GM19193 (cell line): ENCODE results near the gene TRRAP.

Experiments used
- POLR2A ChIP-seq: IDR thresholded peaks from 4 replicates; pipeline ENCODE4 v1.6.1; 2011; ENCODE audit not compliant: insufficient read depth, insufficient read length; ENCODE audit errors: extremely low read depth

TRRAP gene

DNA sequence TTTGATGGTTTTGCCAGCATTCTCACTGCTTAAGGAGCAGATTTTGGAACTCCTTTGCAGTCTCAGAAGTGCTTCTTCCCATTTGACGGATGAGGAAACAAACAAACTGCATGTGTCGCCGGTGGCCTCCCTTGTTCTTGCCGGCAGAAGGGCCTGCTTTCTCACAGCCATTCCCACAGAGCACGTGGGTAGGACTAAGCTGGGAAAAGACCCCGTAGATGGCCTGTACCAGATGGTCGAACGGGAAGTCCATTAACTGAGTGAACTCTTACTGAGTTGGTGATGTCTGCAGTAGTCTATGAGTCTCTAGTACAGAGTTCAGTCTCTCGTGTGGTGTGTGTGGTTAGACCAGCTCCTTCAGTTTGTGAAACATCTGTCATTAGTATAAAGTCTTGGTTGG is 131.9 kb downstream of the TRRAP start:
- TF ChIP-seq POLR2A, result no peak

DNA sequence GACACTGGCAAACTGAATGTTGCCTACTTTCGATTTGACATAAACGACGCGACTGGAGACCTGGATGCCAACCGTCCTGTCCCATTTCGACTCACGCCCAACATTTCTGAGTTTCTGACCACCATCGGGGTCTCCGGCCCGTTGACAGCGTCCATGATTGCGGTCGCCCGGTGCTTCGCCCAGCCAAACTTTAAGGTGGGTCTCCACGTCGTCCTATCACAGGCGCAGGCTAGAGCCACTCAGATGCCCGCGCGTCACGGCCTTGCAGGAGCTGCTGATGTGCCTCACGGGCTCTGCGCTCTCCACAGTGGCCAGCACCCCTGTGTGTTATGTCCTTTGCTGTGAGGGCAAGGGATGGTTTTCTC is 133.0 kb downstream of the TRRAP start:
- TF ChIP-seq POLR2A, result no peak

DNA sequence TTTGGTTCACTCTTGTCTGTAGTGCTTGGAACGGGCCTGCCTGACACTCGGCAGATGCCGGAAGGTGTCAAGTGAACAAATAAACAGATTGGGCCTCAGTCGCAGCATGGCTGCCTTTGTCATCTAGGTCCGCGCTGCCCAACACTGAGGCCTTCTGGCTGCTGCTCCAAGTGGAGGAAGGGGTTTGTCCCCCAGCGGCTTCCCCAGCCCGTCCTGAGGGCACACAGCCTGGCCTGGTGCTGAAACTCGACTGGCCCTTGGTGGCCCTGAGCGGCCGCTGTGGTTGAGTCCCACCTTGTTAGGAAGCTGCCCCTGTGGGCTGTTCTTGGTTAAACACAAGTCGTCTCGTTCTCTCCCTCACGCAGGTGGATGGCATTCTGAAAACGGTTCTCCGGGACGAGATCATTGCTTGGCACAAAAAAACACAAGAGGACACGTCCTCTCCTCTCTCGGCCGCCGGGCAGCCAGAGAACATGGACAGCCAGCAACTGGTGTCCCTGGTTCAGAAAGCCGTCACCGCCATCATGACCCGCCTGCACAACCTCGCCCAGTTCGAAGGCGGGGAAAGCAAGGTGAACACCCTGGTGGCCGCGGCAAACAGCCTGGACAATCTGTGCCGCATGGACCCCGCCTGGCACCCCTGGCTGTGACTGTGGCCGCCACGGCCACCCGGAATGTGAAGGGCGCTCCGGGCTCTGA is 133.5 kb downstream of the TRRAP start:
- TF ChIP-seq POLR2A, result no peak

DNA sequence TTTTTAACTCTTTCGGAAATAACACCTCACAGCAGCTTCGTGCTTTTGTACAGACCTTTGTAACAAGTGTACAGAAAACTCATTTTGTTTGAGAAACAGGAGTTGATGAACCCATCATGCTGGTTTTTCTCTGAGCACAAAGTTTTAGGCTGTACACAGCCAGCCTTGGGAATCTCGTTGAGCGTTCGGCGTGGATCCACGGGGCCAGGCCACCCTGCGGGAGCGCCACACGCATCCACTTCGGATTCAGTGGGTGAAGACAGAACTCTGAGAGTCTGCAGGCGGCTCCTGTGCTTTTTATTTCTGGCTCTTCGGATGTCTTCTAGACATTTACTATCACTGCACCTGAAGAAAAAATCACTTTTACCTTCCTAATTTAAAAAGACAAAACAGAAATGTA is 134.4 kb downstream of the TRRAP start:
- TF ChIP-seq POLR2A, result no peak

DNA sequence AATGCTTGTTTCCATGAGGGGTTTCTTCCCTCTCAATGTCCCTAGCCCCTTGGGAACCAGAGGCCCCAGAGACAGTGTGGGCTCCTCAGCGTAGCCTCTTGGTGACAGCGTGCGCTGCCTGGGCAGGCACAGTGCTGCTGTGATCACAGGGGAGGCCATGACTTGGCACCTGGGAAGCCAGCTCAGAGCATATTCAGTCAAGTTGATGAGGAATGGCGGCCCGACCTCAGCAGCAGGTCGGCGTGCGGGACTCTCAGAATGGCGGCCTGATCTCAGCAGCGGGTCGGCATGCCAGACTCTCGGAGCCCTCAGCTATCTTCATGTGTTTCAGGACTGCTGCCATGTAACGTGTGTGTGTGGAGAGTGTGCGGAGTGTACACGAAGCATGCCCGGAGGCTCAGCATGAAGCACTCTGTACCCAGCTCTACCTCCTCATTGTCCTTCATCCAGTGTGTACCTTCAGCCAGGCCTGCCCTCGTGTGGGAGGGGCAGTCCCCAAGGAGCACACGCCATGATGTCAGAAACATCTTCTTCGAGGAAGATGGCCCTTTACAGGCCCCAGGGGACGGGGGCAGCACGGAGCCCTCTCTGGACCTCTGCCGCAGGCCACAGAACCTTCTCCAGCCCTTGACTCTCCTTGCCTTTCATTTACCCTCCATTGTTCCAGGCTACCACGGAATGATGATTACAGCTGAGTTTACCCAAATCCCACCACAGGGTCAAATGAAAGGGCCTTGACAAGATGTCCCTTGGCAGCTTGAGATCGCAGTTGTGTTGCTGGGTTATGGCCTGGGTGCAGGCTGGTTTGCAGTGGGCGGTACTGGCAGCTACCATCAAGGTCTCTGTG is 135.2 kb downstream of the TRRAP start:
- TF ChIP-seq POLR2A, result no peak

DNA sequence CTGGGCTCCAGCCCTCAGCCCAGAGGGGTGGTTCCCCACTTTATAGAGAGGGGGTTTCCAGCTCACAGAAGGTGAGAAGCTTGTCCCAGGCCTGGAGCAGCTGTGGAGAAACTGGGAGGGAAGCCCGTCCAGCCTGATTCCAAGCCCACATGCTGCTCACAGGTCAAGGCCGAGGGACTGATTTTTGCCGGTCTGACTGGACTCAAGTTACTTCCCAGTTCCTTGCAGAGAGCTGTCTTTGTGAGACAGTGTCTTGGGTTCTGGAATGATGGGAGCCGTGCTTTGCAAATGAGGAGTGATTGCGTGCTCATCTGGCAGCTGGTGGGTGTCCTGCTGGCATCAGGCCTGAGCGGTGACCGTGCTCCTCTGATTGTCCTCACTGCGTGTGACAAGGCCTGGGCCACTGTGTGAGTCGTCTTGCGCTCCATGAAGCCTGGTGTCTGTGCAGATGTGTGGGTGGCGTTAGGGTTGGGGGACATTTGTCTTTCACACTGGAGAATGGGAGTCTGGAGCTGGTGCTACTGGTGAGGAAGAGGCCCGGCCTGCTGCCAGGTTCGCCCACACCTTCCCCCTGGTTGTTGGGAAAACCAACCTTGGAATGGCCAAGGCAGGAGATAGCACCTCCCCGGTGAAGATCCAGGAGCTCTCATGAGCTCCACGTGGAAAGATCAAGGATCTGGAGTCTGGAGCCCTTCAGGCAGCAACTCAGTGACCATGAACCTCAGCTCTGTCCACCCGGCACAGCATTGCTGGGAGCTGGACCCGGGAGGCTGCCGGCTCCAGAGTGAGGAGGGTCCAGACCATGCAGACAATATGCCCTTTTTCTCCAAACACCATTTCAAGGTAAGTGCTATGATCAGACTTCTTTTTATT is 136.0 kb downstream of the TRRAP start:
- TF ChIP-seq POLR2A, result no peak

DNA sequence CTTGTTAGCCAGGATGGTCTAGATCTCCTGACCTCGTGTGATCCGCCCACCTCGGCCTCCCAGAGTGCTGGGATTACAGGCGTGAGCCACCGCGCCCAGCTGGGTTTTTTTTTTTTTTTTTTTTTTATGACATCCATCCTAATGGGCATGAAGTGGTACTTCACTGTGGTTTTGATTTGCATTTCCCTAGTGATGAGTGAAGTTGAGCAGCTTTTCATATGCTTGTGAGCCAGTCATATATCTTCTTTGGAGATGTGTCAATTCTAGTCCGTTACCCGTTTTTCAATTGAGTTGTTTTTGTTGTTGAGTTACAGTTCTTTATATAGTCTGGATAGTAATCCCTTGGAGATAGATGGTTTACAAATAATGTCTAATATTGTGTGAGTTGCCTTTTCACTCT is 137.9 kb downstream of the TRRAP start:
- TF ChIP-seq POLR2A, result no peak

DNA sequence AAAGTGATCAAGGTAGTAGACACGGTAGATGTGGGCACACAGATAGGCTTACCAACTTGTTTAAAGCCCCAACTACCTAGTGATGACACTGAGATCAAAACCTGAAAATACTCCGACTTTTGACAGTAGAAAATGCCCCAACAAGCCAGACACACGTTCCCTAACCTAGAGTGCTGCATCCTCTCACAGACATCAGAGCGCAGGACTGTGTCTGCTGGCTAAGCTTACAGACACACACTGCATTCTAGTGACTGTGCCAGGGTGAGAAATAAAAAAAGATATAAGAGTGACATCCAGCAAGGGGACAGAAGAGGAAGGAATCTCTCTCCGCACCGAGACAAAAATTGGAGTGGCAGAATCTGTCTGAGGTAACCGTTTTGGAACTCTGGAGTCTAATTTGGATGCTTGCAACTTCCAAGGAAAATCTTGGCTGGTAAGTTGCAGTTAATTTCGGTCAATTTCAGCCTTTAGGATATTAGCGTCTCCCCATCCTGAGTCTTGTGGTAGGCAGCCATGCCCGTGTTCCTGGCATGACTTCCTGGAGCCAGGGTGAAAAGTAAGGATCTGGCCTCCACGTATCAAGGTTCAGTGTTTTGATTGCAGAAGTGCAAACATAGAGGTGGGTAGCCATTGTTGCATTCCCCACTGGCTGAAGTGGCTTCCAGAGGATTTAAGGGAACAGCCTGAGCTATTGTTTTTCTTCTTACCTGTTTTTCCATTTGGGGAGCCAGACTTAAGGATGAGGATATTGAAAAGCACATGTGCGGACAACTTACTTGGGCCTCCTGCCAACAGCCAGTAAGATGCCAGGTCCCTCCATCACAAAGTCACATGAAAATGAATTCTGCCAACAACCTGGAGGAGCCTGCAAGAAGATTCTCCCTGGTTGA is 141.4 kb downstream of the TRRAP start:
- no peak for TF ChIP-seq POLR2A

DNA sequence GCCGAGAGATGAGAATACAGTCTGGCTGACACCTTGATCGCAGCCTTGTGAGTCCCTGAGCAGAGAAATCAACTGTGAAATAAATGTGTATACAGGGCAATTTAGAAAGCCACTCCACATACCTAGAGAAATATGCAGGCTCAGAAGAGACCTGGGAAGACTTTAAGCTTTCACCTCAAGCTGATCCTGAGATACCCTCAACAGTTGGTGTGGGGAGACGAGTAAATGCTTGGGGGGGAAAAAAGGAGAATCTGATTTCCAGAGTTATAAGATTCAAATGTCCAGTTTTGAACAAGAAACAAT is 142.0 kb downstream of the TRRAP start:
- TF ChIP-seq POLR2A, result no peak

DNA sequence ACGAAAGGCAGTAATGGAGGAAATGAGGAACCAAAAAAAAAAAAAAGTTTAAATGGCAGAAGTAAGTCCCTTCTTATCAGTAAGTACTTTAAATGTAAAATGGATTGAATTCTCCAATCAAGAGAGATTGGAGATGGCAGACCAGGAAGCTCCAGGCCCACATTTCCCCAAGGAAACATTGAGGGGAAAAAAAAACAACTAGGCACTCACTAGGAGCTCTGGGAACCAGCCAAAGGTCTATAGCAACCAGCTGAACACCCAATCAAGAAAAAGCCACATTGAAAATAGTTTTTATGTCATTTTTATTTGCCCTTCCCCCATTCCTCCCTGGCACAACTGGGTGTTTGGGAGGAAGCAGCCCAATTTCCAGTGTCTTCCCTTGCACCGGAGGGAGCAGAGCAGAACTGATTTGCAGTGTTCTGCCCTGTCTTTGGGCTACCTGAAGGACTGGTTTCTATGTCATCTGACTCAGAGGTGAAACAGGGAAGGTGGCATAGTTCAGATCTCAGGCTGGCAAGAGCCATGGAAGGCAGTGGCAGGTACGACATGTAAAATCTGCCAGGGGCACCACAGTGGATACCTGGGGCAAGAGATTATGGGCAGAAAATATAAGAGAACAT is 143.7 kb downstream of the TRRAP start:
- TF ChIP-seq POLR2A, result no peak

DNA sequence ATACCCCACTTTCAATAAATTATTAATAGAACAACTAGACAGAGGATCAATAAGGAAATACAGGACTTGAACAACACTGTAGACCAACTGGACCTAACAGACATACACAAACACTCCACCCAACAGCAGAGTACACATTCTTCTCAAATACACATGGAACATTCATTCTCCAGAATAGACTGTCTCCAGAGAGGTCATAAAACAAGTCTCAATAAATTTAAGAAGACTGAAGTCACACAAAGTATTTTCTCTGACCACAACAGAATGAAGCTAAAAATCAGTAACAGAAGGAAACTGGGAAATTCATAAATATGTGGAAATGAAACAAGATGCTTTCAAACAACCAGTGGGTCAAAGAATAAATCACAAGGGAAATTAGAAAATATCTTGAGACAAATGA is 145.7 kb downstream of the TRRAP start:
- TF ChIP-seq POLR2A, result no peak

DNA sequence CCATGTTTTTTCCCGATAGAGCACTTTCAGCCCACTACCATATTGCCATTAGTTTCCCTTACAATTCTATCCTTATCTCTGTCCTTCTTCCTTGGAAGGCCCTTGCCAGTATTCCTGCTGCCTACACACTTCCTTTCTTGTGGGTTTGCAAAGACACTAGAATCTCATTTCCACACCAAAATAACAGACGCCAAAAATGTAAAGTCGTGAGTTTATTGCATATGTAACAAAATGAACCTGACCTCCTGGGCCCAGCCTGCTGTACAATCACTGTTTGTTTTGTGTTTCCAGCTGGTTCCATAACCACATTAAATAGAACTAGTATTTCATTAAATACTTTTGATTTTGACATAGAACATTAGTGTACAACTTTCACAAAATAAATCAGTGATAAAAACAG is 148.9 kb downstream of the TRRAP start:
- TF ChIP-seq POLR2A, result no peak

DNA sequence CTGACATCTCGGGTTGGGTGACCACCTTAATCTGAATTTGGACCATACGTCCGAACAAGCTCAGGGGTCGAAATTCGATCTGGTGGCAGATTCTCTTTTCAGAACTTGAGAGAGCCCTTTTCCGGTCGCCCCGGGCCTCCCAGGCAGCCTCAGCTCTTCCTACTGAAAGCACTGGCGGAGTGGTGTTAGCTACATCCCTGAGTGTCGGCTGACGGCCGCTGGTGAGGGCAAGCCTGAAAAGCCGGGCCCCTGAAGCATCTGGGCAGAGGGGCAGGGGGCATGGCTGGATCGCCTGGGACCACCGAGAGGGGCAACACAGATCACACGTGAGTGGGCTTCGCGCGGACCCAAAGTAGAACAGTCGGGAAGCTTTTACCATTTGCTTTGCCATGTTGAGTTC is 149.5 kb downstream of the TRRAP start:
- TF ChIP-seq POLR2A, result no peak
